Measurements from ENCODE around the gene CERCAM. TPM values are rescaled to one million over a fixed set of nuclear protein-coding genes. Genes with fewer than 3 reads are reported as not detected.

CERCAM gene
- total and polyA plus RNA-seq, 2 experiments from 2014 or later = 49.2 to 117 TPM

- peaks cover 87% of the 10 kb centered on the region for H3K27me3 ChIP-seq
- whole genome bisulfite sequencing (ENCODE audit: low lambda C conversion rate, missing lambda C conversion rate) = 18% methylated on average over 65 of the region's 88 CpGs
- H3K4me2 ChIP-seq = peak overlapping the region; percentile 70
- H3K36me3 ChIP-seq (replicated peaks; ENCODE audit: insufficient read depth, low read depth) = no peaks in the 10 kb centered on the region
- peaks cover 7% of the 10 kb centered on the region for H3K4me1 ChIP-seq (ENCODE audit: insufficient read depth)
- no peaks in the 10 kb centered on the region for H3K9me3 ChIP-seq (ENCODE audit: low read depth)
- H2AFZ ChIP-seq = no peak overlapping the region
- no peaks in the 10 kb centered on the region for H3K79me2 ChIP-seq
- no peaks in the 10 kb centered on the region for H3K9me2 ChIP-seq (replicated peaks; ENCODE audit: insufficient read depth)
- TF ChIP-seq CTCF (IDR thresholded peaks at IDR 0.05; ENCODE audit: poor library complexity) (no peak), EZH2 (IDR thresholded peaks at IDR 0.05; ENCODE audit: borderline replicate concordance) (peak; percentile 82)
- H3K4me3 ChIP-seq = no peak overlapping the region
- H4K20me1 ChIP-seq (ENCODE audit: insufficient read depth, poor library complexity, severe bottlenecking) = peaks cover 12% of the 10 kb centered on the region
- H3K27ac ChIP-seq = no peak overlapping the region
- DNase-seq (ENCODE audit: low spot score) = no peak
Measured at GRCh38 chr9:128392302-128393144, 28.1 kb upstream of the CERCAM start.

- Histone ChIP-seq H4K20me1 (ENCODE audit: insufficient read depth, poor library complexity, severe bottlenecking) (peaks cover 12% of the 10 kb centered on the region), H3K27ac (no peak overlapping the region), H3K9me3 (ENCODE audit: low read depth) (no peaks in the 10 kb centered on the region), H3K4me2 (peak overlapping the region; percentile 70), H3K27me3 (peaks cover 94% of the 10 kb centered on the region), H3K4me1 (ENCODE audit: insufficient read depth) (peaks cover 7% of the 10 kb centered on the region), H3K36me3 (replicated peaks; ENCODE audit: insufficient read depth, low read depth) (no peaks in the 10 kb centered on the region), H3K79me2 (no peaks in the 10 kb centered on the region), H3K9me2 (replicated peaks; ENCODE audit: insufficient read depth) (no peaks in the 10 kb centered on the region), H2AFZ (no peak overlapping the region), H3K4me3 (no peak overlapping the region)
- TF ChIP-seq CTCF (IDR thresholded peaks at IDR 0.05; ENCODE audit: poor library complexity) = no peak
- peak; percentile 62 for TF ChIP-seq EZH2phosphoT487 (IDR thresholded peaks at IDR 0.05; ENCODE audit: low read depth, severe bottlenecking, unreplicated experiment)
- peak; percentile 62 for TF ChIP-seq EZH2 (IDR thresholded peaks at IDR 0.05; ENCODE audit: borderline replicate concordance)
- WGBS (ENCODE audit: low lambda C conversion rate, missing lambda C conversion rate) = 9% methylated on average over 30 of the region's 56 CpGs
- DNase-seq (ENCODE audit: low spot score) = no peak
Measured at GRCh38 chr9:128393145-128393775, 27.4 kb upstream of the CERCAM start.

- Histone ChIP-seq H3K9me3 (ENCODE audit: low read depth) (no peaks in the 10 kb centered on the region), H3K27me3 (peaks cover 91% of the 10 kb centered on the region), H3K4me3 (no peak overlapping the region), H3K9me2 (replicated peaks; ENCODE audit: insufficient read depth) (no peaks in the 10 kb centered on the region), H3K27ac (no peak overlapping the region), H4K20me1 (ENCODE audit: insufficient read depth, poor library complexity, severe bottlenecking) (peaks cover 12% of the 10 kb centered on the region), H2AFZ (no peak overlapping the region), H3K36me3 (replicated peaks; ENCODE audit: insufficient read depth, low read depth) (no peaks in the 10 kb centered on the region), H3K4me2 (no peak overlapping the region), H3K4me1 (ENCODE audit: insufficient read depth) (peaks cover 7% of the 10 kb centered on the region), H3K79me2 (no peaks in the 10 kb centered on the region)
- TF ChIP-seq EZH2 (IDR thresholded peaks at IDR 0.05; ENCODE audit: borderline replicate concordance) = no peak
- DNase-seq (ENCODE audit: low spot score) = no peak
- 44% methylated on average over 3 of the region's 7 CpGs for WGBS (ENCODE audit: low lambda C conversion rate, missing lambda C conversion rate)
Measured at GRCh38 chr9:128393970-128394369, 26.7 kb upstream of the CERCAM start.
